MM.1S (cell line): ENCODE data around the gene HYDIN.
"Not testable (repeated sequence)": the region's sequence is repeated elsewhere in the genome, so short reads cannot be mapped to it uniquely, and the experiment has no call there.

Experiments
- DNase-seq: peaks from one replicate; pipeline ENCODE4 v3.0.0-alpha.2; 2015
- H2AFZ ChIP-seq: fragments of 300-600 bp; sonication (generic); 2 replicates; pipeline ENCODE4 v1.6.0; 2016; ENCODE audit warnings: antibody characterized with exemption, low read length
- H3F3A ChIP-seq: fragments of 300-600 bp; sonication (generic); 2 replicates; pipeline ENCODE4 v1.6.1; 2016; ENCODE audit warnings: mild to moderate bottlenecking, antibody characterized with exemption, low read length, moderate library complexity, mixed read lengths; ENCODE audit not compliant: insufficient read depth
- H3K27ac ChIP-seq: fragments of 300-600 bp; sonication (generic); 2 replicates; pipeline ENCODE4 v1.5.1; 2016; ENCODE audit warnings: mild to moderate bottlenecking, low read length
- H3K27me3 ChIP-seq: fragments of 300-600 bp; sonication (generic); replicated peaks from 2 replicates; pipeline ENCODE4 v1.6.0; 2016; ENCODE audit warnings: low read length; ENCODE audit not compliant: insufficient read depth
- H3K36me3 ChIP-seq: fragments of 300-600 bp; sonication (generic); replicated peaks from 2 replicates; pipeline ENCODE4 v1.6.1; 2016; ENCODE audit warnings: mild to moderate bottlenecking, low read length, mixed read lengths; ENCODE audit not compliant: insufficient read depth
- H3K4me1 ChIP-seq: fragments of 300-600 bp; sonication (generic); 2 replicates; pipeline ENCODE4 v1.6.1; 2016; ENCODE audit warnings: low read length, mixed read lengths
- H3K4me2 ChIP-seq: fragments of 300-600 bp; sonication (generic); 2 replicates; pipeline ENCODE4 v1.6.0; 2016; ENCODE audit warnings: low read depth, low read length
- H3K4me3 ChIP-seq: fragments of 300-600 bp; sonication (generic); 2 replicates; pipeline ENCODE4 v1.5.1; 2016; ENCODE audit warnings: low read length, mixed read lengths
- H3K79me2 ChIP-seq: fragments of 300-600 bp; sonication (generic); 2 replicates; pipeline ENCODE4 v1.6.1; 2016; ENCODE audit warnings: mixed run types, low read length, mixed read lengths
- H3K9ac ChIP-seq: fragments of 300-600 bp; sonication (generic); 2 replicates; pipeline ENCODE4 v1.6.1; 2016; ENCODE audit warnings: low read length, mixed read lengths
- H3K9me2 ChIP-seq: fragments of 300-600 bp; sonication (generic); replicated peaks from 2 replicates; pipeline ENCODE4 v1.6.1; 2016; ENCODE audit warnings: mild to moderate bottlenecking, low read length, mixed read lengths; ENCODE audit not compliant: insufficient read depth
- H3K9me3 ChIP-seq: fragments of 300-600 bp; sonication (generic); replicated peaks from 2 replicates; pipeline ENCODE4 v1.6.1; 2016; ENCODE audit warnings: mild to moderate bottlenecking, low read length, mixed read lengths; ENCODE audit not compliant: insufficient read depth
- H4K20me1 ChIP-seq: fragments of 300-600 bp; sonication (generic); 2 replicates; pipeline ENCODE4 v1.6.1; 2016; ENCODE audit warnings: mild to moderate bottlenecking, low read length, moderate library complexity, mixed read lengths; ENCODE audit not compliant: insufficient read depth
- CTCF ChIP-seq: fragments of 300-600 bp; sonication (generic); IDR thresholded peaks from 2 replicates; pipeline ENCODE4 v1.5.1; 2016; ENCODE audit warnings: antibody characterized with exemption, low read length, mixed read lengths
- EZH2 ChIP-seq: fragments of 300-600 bp; sonication (generic); optimal IDR thresholded peaks from 2 replicates; pipeline ENCODE3; 2017; ENCODE audit warnings: low read depth, mild to moderate bottlenecking, antibody characterized with exemption, low read length, mixed read lengths
- EZH2phosphoT487 ChIP-seq: fragments of 300-600 bp; sonication (generic); IDR thresholded peaks from 2 replicates; pipeline ENCODE4 v1.6.1; 2018; ENCODE audit warnings: antibody characterized with exemption, low read length

HYDIN gene

GRCh38 chr16:71172481-71173207 lies 57.9 kb downstream of the HYDIN start:
- H3K4me2 ChIP-seq: no peak overlapping the region
- H4K20me1 ChIP-seq: no peaks in the 10 kb centered on the region
- TF ChIP-seq EZH2phosphoT487: no peak
- no peak for TF ChIP-seq CTCF
- TF ChIP-seq EZH2: no peak
- H3K79me2 ChIP-seq: no peaks in the 10 kb centered on the region
- H2AFZ ChIP-seq: no peak overlapping the region
- H3K4me3 ChIP-seq: no peak overlapping the region
- no peaks in the 10 kb centered on the region for H3K27me3 ChIP-seq
- no peak overlapping the region for H3K27ac ChIP-seq
- no peaks in the 10 kb centered on the region for H3K9me2 ChIP-seq
- H3F3A ChIP-seq: no peaks in the 10 kb centered on the region
- no peak overlapping the region for H3K9ac ChIP-seq
- no peaks in the 10 kb centered on the region for H3K4me1 ChIP-seq
- DNase-seq: no peak
- H3K9me3 ChIP-seq: no peaks in the 10 kb centered on the region
- H3K36me3 ChIP-seq: no peaks in the 10 kb centered on the region

- not testable (repeated sequence) for H2AFZ ChIP-seq, H3K27ac ChIP-seq, H3K36me3 ChIP-seq, H3F3A ChIP-seq, H3K9me3 ChIP-seq, H3K27me3 ChIP-seq, H4K20me1 ChIP-seq, H3K79me2 ChIP-seq, H3K9ac ChIP-seq, H3K4me2 ChIP-seq, DNase-seq, H3K9me2 ChIP-seq, H3K4me3 ChIP-seq, H3K4me1 ChIP-seq
Observed at GRCh38 chr16:71161007-71161406, 69.5 kb downstream of the HYDIN start.

- not testable (repeated sequence) for H3K4me2 ChIP-seq, H3K27ac ChIP-seq, H3K9ac ChIP-seq, H3K4me3 ChIP-seq, H3K9me2 ChIP-seq, H3K36me3 ChIP-seq, H3K9me3 ChIP-seq, H2AFZ ChIP-seq, H3K79me2 ChIP-seq, H4K20me1 ChIP-seq, H3F3A ChIP-seq, H3K4me1 ChIP-seq, DNase-seq, H3K27me3 ChIP-seq
Observed at GRCh38 chr16:71157278-71157677, 73.2 kb downstream of the HYDIN start.

GRCh38 chr16:71153329-71153728 lies 77.2 kb downstream of the HYDIN start:
- H3K4me2 ChIP-seq, H3K4me3 ChIP-seq, H3K27ac ChIP-seq, H3K9ac ChIP-seq, H2AFZ ChIP-seq, H3K36me3 ChIP-seq, H3F3A ChIP-seq, H3K9me2 ChIP-seq, H3K4me1 ChIP-seq, H3K79me2 ChIP-seq, H3K27me3 ChIP-seq, DNase-seq, H3K9me3 ChIP-seq, H4K20me1 ChIP-seq: not testable (repeated sequence)

- not testable (repeated sequence) for H4K20me1 ChIP-seq, H3K9me2 ChIP-seq, H3K79me2 ChIP-seq, H2AFZ ChIP-seq, DNase-seq, H3K27ac ChIP-seq, H3K36me3 ChIP-seq, H3K9ac ChIP-seq, H3K4me1 ChIP-seq, H3K27me3 ChIP-seq, H3K4me2 ChIP-seq, H3K4me3 ChIP-seq, H3K9me3 ChIP-seq, H3F3A ChIP-seq
Observed at GRCh38 chr16:71151654-71152053, 78.9 kb downstream of the HYDIN start.

- not testable (repeated sequence) for H3K9me2 ChIP-seq, H2AFZ ChIP-seq, H4K20me1 ChIP-seq, DNase-seq, H3K79me2 ChIP-seq, H3K9me3 ChIP-seq, H3K9ac ChIP-seq, H3K4me2 ChIP-seq, H3K27ac ChIP-seq, H3K27me3 ChIP-seq, H3K4me1 ChIP-seq, H3K4me3 ChIP-seq, H3F3A ChIP-seq, H3K36me3 ChIP-seq
Observed at GRCh38 chr16:71143246-71143645, 87.3 kb downstream of the HYDIN start.

GRCh38 chr16:71110565-71110964 lies 120.0 kb downstream of the HYDIN start:
- H4K20me1 ChIP-seq, DNase-seq, H3K79me2 ChIP-seq, H3F3A ChIP-seq, H3K9ac ChIP-seq, H3K9me3 ChIP-seq, H3K4me3 ChIP-seq, H3K4me2 ChIP-seq, H3K9me2 ChIP-seq, H3K27me3 ChIP-seq, H3K27ac ChIP-seq, H3K4me1 ChIP-seq, H3K36me3 ChIP-seq, H2AFZ ChIP-seq: not testable (repeated sequence)
